ENCODE measurements around the gene ZNF428. TPM values are rescaled to one million over a fixed set of nuclear protein-coding genes. Genes with fewer than 3 reads are reported as not detected.
"Not testable (repeated sequence)": the region's sequence is repeated elsewhere in the genome, so short reads cannot be mapped to it uniquely, and the experiment has no call there.

The ZNF428 gene
- 111 TPM for total RNA-seq

- DNase-seq: peak; percentile 93
Observed at GRCh38 chr19:43619262-43620060, at the start of gene ZNF428. Gene ZNF428 (minus strand): TSS chr19:43619629. CDS start chr19:43614304, 5,325 bp downstream.

- peak; percentile 98 for DNase-seq
Observed at GRCh38 chr19:43668406-43669109, 49.1 kb upstream of the ZNF428 start.

GRCh38 chr19:43667876-43668405 lies 48.5 kb upstream of the ZNF428 start:
- no peak for DNase-seq

- no peak for DNase-seq
Observed at GRCh38 chr19:43667126-43667875, 47.9 kb upstream of the ZNF428 start.

GRCh38 chr19:43664018-43664417 lies 44.6 kb upstream of the ZNF428 start:
- DNase-seq: no peak

- no peak for DNase-seq
Observed at GRCh38 chr19:43662487-43662886, 43.1 kb upstream of the ZNF428 start.

GRCh38 chr19:43660971-43661360 lies 41.5 kb upstream of the ZNF428 start:
- no peak for DNase-seq

- DNase-seq: no peak
Observed at GRCh38 chr19:43660301-43660970, 41.0 kb upstream of the ZNF428 start.

- no peak for DNase-seq
Observed at GRCh38 chr19:43658494-43658893, 39.1 kb upstream of the ZNF428 start.

GRCh38 chr19:43658001-43658400 lies 38.6 kb upstream of the ZNF428 start:
- no peak for DNase-seq

GRCh38 chr19:43656436-43656835 lies 37.0 kb upstream of the ZNF428 start:
- no peak for DNase-seq

- no peak for DNase-seq
Observed at GRCh38 chr19:43652546-43652874, 33.1 kb upstream of the ZNF428 start.

- peak; percentile 36 for DNase-seq
Observed at GRCh38 chr19:43651758-43652545, 32.5 kb upstream of the ZNF428 start.

- DNase-seq: not testable (repeated sequence)
Observed at GRCh38 chr19:43650276-43650675, 30.8 kb upstream of the ZNF428 start.

- no peak for DNase-seq
Observed at GRCh38 chr19:43649514-43649913, 30.1 kb upstream of the ZNF428 start.

GRCh38 chr19:43648633-43649032 lies 29.2 kb upstream of the ZNF428 start:
- DNase-seq: no peak

- no peak for DNase-seq
Observed at GRCh38 chr19:43644181-43644580, 24.8 kb upstream of the ZNF428 start.

- DNase-seq: no peak
Observed at GRCh38 chr19:43643326-43643725, 23.9 kb upstream of the ZNF428 start.

GRCh38 chr19:43642531-43642930 lies 23.1 kb upstream of the ZNF428 start:
- no peak for DNase-seq

GRCh38 chr19:43641333-43641732 lies 21.9 kb upstream of the ZNF428 start:
- DNase-seq: no peak

- no peak for DNase-seq
Observed at GRCh38 chr19:43640424-43640757, 21.0 kb upstream of the ZNF428 start.
